ENCODE results near the gene CYP2C18.

DNA sequence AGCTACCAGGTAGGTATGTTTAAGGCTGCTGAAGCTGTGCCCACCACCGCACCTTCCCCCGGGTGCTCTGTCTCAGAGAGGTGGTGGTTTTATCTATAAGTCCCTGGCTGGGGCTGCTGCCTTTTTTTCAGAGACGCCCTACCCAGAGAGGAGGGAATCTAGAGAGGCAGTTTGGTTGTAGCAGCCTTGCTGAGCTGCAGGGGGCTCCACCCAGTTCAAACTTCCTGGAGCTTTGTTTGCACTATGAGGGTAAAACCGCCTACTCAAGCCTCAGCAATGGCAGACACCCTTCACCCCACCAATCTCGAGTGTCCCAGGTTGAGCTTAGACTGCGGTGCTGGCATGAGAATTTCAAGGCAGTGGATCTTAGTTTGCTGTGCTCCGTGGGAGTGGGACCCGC lies 43.6 kb upstream of the CYP2C18 start:
- TF ChIP-seq EZH2 (IDR thresholded peaks at IDR 0.05; ENCODE audit: borderline replicate concordance, low read depth, low read length, severe bottlenecking), result no peak
- TF ChIP-seq, protein P1, sequence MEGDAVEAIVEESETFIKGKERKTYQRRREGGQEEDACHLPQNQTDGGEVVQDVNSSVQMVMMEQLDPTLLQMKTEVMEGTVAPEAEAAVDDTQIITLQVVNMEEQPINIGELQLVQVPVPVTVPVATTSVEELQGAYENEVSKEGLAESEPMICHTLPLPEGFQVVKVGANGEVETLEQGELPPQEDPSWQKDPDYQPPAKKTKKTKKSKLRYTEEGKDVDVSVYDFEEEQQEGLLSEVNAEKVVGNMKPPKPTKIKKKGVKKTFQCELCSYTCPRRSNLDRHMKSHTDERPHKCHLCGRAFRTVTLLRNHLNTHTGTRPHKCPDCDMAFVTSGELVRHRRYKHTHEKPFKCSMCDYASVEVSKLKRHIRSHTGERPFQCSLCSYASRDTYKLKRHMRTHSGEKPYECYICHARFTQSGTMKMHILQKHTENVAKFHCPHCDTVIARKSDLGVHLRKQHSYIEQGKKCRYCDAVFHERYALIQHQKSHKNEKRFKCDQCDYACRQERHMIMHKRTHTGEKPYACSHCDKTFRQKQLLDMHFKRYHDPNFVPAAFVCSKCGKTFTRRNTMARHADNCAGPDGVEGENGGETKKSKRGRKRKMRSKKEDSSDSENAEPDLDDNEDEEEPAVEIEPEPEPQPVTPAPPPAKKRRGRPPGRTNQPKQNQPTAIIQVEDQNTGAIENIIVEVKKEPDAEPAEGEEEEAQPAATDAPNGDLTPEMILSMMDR (IDR thresholded peaks at IDR 0.05; ENCODE audit: borderline replicate concordance, extremely low read depth, low read length, poor library complexity, severe bottlenecking), result no peak

All from DND-41 (cell line).